RPMI8226 (cell line): ENCODE results near the gene CBARP.
"Not testable (repeated sequence)": the region's sequence is repeated elsewhere in the genome, so short reads cannot be mapped to it uniquely, and the experiment has no call there.

Source experiments
- DNase-seq: peaks from one replicate; pipeline ENCODE4 v3.0.0-alpha.2; 2015

CBARP gene

DNA sequence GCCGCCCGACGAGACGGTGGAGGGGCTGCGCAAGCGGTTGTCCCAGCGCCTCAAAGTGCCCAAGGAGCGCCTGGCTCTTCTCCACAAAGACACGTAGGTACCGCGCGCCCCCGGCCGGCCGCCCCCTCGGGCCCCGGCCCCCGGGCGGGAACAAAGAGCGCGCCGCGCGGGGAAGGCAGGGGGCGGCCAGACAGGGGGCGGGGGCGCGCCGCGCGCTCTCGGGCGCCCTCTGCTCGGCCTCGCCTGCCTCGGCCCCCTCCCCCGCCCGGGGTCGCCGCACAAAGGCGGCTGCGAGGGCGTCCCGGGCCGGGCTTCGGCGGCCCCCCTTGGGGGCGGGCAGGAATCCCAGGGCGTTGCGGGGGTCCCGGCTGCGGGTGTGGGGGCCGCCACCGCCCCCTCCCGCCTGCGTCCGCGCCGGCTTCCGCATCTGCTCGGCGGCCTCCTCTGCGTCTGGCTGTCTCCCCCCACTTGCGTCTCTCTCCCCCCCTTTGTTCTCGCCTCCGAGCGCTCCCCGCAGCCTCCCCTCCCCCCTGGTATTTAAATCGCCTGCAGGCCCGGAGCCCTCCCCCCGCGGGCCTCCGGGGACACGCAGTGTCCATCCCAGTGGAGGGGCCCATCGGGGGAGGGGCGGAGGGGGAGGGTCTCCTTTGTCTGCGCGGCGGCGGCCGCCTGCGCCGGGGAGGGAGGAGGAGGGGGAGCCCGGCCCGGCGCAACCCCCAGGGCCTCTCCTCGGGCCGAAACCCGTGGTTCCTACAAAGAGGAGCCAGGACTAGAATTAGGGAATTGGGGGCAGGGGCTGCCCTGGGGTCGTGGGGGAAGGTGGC, 12.8 kb upstream of the CBARP start:
- no peak for DNase-seq

DNA sequence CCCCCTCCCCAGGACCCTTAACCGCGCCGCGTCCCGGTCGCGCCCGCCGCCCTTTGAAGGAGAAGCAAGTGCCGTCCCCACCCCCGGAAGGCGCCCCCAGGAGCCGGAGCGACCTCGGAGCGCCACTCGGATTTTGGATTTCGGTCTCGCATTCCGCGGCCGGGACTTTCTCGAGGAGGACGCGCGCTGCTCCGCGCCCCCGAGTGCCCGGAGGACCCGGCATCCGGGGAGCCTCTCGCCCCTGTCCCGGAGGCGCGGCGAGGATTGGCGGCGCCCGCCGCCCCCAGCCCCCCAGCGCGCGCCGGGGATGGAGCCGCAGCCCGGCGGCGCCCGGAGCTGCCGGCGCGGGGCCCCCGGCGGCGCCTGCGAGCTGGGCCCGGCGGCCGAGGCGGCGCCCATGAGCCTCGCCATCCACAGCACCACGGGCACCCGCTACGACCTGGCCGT, 12.2 kb upstream of the CBARP start:
- DNase-seq = no peak

DNA sequence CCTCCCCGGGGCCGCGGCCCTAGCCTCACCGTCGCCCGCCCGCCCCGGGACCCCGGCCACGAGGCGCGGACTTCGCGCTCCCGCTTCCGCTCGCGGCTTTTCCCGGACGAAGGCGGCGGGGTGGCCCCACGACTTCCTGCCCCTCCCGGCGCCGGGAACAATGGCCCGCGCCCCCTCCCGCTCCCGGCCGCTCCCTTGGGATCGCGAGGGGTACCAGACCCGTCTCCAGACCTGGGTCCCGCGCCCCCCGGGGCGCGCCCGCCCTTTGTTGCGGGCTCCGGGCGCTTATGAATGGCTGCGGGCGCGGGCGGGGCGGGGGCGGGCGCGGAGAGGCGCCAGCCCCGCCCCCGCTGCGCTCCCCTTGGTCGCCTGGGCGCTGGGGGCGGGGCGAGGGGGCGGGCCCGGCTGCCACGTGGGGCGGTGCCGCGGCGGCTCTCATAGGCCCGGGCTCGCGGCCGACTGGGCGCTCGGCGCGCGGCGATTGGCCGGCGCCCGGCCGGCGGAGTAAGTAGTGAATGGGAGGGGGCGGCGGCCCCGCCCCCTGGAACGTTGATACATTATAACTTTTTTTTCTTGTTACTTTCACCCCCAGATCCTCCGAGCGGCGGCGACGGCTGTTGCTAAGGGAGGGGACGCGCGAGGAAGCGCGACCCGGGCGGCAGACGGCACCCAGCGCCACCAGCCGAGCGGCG, 11.6 kb upstream of the CBARP start:
- peak; percentile 96 for DNase-seq

DNA sequence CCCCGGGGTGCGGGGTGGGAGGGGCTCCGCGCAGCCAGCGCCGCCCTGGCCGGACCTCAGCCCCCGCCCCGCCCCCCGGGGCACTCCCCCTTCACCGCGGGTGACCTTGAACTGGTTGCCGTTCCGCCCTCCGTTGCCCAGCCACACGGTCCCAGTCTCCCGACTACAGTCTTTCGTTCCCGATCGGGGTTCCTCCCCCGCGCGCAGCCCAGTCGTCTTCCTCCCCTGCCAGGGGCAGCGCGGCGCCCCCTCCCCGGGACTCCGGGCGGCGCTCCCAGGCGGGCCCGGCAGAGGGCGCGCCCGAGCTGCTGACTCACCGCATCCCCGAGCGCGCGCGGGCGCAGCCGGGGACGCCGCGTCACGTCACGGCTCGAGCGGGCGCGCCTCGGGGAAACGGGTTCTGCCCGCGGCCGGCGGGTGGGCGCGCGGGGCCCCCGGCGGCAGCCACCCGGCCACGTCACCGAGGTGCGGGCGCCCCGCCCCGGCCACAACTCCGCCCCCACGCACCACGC, 11.0 kb upstream of the CBARP start:
- peak; percentile 80 for DNase-seq

DNA sequence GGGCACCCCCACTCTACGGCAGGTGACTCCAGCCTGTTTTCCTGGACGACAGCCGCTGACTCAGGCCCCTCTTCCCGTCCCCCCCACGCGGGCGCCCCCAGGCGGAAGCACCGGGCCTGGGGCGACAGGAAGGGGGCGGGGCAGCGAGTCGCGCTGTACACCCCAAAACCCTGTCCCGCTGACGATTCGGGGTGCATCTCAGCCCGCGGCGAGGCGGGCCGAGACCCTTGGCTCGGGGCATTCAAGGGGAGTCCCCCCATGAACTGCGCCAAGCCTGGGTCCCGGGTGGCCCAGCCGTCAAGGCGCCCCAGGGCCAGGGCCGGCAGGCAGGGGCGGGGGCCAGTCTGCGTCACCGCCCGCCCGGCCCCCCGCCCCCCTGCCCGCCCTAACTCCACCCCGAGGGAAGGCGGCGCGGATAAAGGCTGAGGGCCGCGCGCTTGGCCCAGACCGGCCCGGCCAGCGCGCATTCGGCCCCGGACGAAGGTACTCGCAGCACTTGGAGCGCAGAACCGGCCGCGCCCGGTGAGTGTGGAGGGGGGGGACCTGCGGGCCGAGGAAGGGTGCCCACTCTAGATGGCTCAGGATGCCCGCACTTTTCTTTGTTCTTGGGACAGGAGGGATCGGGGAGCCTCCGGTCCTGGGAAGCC, 10.5 kb upstream of the CBARP start, which contains the start of gene MIDN:
TSS of gene MIDN (plus strand) at position 445 of the 647 bp plus-strand sequence. CDS start 1,714 bp downstream, outside the sequence.
- peak; percentile 84 for DNase-seq

- no peak for DNase-seq
Measured at GRCh38 chr19:1247748-1248138, 9.9 kb upstream of the CBARP start.

GRCh38 chr19:1246265-1247087, 8.7 kb upstream of the CBARP start:
- not testable (repeated sequence) for DNase-seq

DNA sequence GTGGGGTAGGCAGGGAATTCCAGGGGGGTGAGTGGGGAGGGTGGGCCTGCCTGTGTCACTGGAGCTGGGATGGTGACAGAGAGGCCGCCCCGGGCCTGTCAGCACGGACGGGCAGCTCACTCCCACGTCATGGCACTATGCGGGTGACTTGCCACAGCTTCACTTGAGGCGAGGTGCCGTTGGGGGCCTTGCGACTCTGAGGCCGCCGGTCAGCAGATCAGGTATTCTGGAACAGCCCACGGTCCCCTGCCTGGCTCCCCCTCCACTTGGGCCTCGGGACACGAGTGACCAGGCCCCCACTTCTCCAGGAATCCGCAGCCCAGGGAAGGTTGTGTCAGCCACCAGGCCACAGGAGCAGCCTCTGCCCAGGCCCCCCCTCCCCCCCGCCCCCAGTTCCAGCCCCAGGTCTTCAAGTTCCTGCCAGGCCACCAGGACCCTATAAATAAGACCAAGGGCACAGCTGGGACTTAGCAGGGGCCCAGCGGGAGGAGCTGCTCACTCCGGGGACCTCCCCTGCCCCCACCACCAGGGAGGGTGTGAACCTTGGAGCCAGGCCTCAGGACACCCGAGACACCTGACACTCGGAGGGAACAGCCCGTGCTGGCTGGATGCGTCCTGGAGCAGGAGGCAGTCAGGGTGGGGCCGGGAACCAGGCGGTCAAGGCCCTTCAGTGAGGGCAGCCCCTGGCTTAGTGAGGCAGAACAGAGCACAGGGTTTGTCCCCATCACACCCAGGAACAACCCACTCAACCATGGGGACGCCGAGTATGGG, 7.9 kb upstream of the CBARP start:
- no peak for DNase-seq

- DNase-seq = peak; percentile 36
Measured at GRCh38 chr19:1244693-1245451, 7.1 kb upstream of the CBARP start.

DNA sequence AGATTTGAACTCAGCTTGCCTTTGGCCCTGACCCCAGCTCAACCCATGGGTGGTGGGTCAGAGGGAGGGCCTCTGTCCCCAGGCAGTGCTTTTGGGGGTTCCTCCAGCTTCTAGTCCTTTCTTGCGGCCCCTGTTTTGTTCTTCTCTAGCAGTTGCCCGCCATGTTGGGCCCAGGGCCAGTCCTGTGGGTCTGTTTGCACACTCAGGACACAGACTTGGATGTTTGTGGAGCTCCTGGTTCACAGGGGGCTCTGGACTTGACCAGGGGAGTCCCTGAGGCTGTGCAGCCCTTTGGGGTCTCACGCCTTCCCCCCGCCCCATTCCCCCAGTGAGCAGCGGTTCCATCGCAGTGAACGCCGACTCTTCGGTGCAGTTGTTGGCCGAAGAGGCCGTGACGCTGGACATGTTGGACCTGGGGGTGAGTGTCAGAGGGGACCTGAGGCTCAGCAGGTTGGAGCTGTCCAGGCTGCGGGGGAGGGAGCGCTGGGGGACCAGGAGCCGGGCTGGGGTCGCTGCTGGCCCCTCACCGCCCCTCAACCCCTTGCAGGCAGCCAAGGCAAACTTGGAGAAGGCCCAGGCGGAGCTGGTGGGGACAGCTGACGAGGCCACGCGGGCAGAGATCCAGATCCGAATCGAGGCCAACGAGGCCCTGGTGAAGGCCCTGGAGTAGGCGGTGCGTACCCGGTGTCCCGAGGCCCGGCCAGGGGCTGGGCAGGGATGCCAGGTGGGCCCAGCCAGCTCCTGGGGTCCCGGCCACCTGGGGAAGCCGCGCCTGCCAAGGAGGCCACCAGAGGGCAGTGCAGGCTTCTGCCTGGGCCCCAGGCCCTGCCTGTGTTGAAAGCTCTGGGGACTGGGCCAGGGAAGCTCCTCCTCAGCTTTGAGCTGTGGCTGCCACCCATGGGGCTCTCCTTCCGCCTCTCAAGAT, 6.2 kb upstream of the CBARP start:
- DNase-seq = peak; percentile 85

DNA sequence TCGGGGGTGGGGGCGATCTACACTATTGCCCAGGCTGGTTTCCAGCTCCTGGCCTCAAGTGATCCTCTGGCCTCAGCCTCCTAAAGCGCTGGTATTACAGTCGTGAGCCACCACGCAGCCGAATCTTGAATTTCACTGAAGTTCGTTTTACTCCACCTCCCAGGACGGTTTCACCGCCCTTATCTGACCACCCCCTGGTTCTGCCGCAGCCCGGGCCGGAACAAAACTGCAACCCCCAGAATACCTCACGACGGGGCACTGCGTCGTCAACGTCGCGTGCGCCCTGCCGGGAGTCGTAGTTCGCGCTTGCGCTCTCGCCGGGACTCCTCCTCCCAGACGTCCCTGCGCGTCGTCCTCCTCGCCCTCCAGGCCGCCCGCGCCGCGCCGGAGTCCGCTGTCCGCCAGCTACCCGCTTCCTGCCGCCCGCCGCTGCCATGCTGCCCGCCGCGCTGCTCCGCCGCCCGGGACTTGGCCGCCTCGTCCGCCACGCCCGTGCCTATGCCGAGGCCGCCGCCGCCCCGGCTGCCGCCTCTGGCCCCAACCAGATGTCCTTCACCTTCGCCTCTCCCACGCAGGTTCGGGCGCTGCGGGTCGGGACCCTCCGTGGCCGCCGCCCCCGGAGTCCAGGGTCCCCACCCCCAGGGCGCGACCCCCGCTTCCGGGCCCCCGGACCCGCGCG, 3.8 kb upstream of the CBARP start, which contains the start of gene ATP5F1D:
TSS of gene ATP5F1D (plus strand) at position 335 of the 679 bp plus-strand sequence. CDS start at position 435, 100 bp downstream.
- peak; percentile 98 for DNase-seq

DNA sequence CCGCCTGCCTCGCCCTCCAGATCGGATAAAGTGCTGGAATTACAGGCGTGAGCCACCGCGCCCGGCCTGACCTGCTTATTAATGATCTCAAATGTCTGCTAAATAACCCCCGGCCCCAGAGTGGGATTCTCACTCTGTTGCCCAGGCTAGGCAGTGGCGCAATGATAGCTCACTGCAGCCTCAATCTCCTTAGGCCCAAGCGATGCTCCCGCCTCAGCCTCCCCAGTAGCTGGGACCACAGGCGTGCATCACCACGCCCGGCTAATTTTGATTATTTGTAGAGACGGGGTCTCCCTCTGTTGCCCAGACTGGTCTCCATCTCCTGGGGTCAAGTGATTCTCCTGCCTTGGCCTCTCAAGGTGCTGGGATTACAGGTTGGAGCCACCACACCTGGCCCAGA, 3.1 kb upstream of the CBARP start:
- no peak for DNase-seq

GRCh38 chr19:1239796-1240737, 2.3 kb upstream of the CBARP start:
- peak; percentile 86 for DNase-seq

GRCh38 chr19:1239420-1239795, 1.6 kb upstream of the CBARP start:
- DNase-seq = no peak

DNA sequence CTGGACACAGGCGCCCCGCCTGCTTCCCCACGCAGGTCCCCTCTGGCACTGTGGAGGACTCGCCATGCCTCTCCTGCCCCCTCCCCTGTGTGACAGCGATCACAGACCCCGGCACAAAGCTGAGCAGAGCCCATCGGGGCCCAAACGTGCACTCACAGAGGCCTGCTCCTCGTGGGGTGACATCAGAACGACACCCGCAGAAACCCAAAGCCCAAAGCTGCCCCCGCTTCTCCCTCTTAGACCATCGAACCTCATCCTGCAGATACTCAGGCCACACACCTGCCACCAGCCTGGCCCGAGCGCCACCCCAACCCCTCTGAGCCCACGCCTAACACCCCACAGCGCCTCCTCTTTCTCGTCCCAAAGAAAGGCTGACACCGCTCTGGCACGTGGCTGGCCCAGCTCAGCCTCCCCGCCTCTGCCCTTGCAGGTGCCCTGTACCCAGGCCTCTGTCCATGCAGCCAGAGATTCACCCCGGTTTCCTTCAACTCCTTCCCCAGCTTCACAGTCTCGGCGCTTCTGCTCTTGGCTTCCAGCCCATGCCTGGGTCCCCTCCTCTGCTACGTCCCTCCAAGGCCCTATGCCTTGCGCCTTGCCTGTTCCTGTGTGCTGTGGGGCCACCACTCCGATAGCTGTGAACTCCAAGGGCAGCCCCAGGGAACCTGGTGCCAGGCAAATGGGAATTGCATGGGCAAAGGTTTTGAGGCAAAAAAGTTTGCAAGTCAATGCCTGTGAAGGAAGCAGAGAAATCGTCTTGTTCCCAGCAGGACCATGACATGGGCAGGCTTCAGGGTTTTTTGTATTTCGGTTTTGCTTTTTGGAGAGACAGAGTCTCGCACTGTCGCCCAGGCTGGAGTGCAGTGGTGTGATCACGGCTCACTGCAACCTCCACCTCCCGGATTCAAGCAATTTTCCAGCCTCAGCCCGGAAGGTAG, 831 bp upstream of the CBARP start:
- peak; percentile 25 for DNase-seq

- DNase-seq = peak; percentile 28
Measured at GRCh38 chr19:1237027-1237659, 662 bp downstream of the CBARP start.
